GM12892 (cell line): ENCODE data around the gene CLEC2B.

Experiments used
- POLR2A ChIP-seq: IDR thresholded peaks from 2 replicates; pipeline ENCODE4 v1.6.1; 2011; ENCODE audit warnings: low read depth, low read length, control low read depth
- POLR2AphosphoS5 ChIP-seq: IDR thresholded peaks from 2 replicates; pipeline ENCODE4 v1.6.1; 2011; ENCODE audit warnings: low read depth, low read length, control low read depth
- TAF1 ChIP-seq: IDR thresholded peaks from 2 replicates; pipeline ENCODE4 v1.6.1; 2011; ENCODE audit warnings: low read depth, mild to moderate bottlenecking, control low read depth, low read length, borderline replicate concordance

DNA sequence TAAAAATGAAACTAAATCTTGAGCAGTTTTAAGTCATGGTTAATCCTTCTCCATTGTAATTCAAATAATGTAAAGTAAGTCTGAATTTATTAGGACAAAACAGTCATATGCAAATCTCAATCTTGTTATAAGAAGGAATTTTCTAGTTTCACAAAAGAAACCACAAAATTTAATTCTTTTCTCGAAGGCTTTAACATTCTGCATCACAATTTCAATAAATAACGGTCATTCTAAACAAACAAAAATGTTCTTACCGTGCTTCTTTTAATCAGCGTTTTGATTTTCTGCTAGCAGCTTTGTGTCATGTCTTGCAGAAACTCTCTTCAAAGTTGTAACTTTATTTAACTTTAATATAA lies 225 bp downstream of the CLEC2B start:
- TF ChIP-seq TAF1 (no peak), POLR2A (no peak), POLR2AphosphoS5 (no peak)
